Islet of Langerhans (tissue), 1 donor: ENCODE results near the gene PHYHIPL.

Experiments
- FAIRE-seq: peaks from one replicate; lab custom pipeline; 2011; peaks lifted over from hg19 to GRCh38; lab: Jason Lieb, UNC

The PHYHIPL gene

DNA sequence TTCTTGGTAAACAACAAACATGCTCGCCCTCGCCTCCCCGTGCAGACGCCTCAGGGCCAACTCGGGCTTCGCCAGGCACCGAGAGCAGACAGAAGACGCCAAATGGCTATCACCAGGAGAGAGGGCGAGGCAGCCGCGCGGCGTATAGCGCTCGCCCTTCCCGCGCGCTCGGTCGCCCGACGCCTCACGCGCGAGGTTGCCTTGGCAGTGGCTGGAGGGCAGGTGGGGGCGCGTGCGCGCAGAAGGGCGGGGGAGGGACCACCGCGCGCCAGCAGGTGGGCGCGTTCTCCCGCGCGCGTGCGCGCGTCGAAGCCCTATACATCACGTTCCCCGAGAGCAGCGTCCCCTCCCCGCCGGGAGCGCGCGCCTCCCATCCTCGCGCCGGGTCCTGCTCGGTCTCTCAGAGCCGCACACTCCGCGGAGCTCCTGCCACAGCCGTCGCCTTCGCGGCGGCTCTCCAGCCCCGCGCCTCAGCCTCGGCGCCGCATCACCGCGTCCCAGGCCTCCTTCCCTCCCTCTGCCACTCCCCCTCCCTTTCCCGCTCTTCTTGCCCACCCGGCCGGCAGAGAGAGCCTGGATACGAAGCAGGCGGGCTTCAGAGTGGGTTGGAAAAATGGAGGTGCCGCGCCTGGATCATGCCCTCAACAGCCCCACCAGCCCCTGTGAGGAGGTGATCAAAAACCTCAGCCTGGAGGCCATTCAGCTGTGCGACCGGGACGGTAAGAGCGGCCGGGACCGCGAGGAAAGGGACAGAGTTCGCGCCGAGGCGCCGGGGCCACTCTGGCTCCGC, at the start of gene PHYHIPL:
TSS of gene PHYHIPL (plus strand) at position 403 of the 790 bp plus-strand sequence. CDS start at position 614, 211 bp downstream.
- no peak for FAIRE-seq

DNA sequence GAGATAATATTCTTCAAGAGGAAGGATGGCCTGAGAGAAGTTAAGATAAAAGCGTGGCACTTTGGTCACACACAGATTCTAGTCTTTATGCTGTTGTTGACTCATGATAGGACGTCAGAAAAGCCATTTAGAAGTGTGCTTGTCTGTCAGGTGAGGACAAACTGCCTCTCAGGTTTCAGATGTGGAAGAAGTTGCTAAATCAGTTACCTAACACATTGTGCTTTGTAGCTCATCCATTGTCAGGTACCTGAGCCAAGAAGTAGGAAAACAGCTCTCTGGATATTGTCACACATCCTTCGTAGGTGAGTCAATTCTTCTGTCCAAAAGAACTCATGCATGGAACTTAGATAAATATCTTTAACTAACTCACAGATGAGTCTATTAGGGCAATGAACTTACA, 49.5 kb upstream of the PHYHIPL start:
- no peak for FAIRE-seq

DNA sequence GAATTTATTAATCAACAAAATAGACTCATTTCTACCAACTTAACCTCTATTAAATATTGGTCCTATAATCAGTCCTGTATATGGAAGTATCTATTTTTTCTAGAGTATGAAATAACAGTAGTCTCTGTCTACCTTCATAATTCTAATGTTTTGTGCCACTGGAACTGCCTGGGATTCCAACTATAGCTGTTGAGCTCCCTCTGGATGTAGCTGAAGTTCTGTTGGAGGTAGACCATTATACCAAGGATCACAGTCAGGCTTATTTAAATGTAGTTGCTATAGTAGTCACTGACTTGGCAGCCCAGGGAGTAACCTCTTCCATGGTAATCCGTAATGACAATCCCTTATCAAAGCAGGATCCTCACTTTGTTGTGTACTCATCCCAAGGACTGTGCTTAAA, 48.5 kb upstream of the PHYHIPL start:
- FAIRE-seq, result no peak

DNA sequence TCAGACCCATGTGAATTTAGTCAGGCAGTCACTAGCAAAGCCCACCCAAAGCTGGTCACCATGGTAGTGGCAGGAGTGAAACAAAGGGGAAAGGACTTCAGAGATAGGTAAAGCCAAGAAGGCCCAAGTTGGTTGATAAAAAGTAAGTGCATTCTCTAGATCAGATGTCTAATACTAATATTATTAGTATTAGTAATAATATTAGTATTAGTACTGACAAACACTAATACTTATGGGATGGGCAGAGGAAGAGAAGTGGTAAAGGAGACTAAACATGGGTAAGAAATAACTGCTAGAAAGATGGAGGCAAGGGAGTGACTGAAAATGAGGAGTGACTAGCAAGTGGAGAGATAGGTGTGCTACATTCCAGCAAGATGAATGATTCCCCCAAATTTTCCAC, 46.6 kb upstream of the PHYHIPL start:
- FAIRE-seq, result no peak

DNA sequence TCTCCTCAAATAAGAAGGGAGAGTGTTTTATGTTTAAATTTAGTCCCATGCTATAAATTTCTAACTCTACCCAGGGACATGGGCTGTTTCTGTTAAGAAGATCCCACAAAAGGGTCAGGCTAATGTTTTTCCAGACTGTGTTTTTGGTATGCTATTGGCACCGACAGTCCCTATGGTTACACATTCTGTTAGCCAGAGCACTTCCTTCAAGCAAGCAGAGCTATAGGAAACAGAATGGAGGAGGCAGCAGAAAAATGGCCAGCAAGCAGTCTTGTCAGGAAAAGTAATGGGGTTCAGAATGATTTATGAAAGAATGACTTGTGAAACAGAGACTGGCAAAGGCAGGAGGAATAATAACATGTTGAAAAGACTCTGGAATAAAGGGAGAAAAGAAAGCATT, 44.8 kb upstream of the PHYHIPL start:
- no peak for FAIRE-seq

DNA sequence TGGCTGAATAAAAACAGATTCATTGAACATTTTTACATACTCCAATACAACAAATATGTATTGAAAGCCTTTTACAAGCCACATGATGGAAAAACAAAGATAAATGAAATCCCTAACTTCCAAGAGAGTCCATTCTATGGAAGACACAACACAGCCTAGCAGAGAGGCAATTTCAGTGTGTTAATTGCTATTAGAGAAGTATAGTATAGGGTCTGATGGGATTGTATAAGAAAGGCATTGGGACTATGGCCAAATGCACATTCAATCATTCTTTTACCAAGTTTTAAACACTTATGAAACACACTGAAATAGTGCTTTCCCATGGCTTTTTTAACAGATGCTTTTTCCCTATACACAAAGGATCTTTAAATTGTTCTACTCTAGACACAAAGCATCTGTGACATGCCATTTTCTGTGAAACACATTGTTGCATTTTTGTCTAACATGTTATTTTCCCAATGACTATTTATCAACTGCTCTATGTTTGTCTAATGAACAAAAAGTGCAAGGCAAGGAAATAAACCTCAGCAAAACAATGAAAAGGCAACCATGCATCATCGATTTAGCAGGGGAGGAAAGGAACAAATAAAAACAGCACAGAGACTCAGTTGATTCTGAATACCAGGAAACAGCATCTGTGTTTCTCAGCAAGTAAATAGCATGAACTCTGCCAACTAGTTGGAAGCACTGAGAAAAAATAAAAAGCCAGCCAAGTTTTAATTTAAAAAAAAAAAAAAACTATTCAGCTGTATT, 42.4 kb upstream of the PHYHIPL start:
- FAIRE-seq, result no peak

DNA sequence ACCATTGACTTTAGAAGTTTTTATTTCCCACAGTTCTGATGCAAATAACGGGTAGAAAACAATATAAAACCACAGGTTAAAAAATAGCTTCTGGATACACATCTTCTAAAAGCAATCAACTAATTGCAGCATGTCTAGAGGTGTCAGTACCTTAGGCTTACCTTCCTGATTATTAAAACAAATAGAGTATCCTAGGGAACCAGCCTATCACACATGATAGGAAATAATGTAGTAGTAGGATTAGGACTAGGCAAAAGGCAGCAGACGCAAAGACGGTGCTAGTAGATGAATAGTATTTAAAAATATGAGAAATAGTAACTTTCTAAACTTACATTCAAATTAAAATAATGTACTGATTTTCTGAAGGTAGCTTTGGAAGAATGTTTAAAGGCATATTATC, 41.7 kb upstream of the PHYHIPL start:
- peak; percentile 93 for FAIRE-seq

DNA sequence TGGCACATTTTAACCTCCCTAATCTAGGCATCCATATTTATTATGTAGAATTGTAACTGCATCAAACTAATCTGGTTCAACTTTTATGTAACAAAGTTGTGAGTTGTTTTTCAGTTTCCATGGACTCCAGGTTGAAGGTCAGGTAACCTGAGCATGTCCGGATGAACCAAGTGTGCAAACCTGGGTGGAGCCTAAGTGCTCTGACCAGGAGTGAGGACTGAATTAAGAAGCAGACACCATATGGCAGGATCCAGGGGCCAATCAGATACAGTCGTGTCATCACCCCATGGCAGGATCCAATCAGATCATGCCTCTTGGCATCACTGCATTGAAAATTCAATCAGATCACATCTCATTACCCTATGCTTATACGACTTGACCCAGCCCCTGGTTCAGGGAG, 41.2 kb upstream of the PHYHIPL start:
- FAIRE-seq, result no peak

DNA sequence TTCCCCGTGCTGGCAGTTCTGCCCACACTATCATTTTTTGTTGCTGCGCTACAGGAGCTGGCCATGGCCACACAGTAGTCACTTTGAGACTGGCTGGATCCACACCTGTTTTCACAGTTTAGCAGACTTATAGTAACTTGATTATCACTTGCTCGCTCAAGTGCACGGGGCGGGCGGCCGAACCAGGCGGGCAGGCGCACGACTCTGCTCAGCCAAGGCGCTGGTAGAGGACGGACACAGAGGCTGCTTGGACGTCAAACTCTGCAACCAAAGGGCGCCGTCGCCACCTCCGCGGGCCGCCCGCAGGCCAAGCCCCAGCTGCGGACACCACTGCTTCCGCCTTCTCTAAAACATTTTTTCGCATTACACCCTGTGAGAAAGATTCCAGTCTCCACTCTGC, 38.4 kb upstream of the PHYHIPL start:
- FAIRE-seq, result no peak

DNA sequence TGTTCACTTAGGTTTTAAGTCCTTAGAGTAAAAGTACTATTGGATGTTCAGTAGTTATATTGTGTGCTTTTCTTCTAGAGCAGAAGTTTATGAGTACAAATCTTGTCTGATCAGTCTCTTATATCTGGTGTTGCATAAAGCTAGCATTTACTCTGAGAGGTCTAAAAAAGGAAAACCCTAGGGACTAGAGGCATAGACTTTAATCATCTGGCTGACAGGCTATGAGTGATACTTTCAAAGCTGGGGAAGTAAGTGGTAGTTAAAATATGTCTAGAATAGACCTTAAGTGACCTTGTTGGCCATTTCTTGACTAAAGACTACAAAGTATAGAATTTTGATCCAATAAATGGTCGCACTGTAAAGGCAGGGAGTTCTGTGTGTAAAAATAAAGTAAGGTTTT, 32.9 kb upstream of the PHYHIPL start:
- FAIRE-seq, result no peak

DNA sequence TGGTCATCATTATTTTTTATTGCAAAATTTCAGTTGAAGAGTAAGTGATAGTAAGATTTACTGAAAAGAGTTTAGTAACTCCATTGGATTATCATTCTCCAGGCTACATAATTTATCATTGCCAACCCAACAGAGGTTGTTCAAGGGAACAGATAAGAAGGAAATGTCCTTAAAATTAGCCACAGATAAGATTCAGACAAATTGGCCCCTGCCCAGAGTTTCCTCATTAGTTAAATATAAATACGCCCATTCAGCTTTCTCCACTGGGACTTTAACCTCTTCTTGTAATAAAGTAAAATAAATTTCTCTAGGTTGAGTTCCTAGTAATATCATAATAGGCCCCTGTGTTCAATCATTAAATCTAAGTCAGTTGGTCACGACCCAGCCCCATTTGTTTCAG, 27.7 kb upstream of the PHYHIPL start:
- no peak for FAIRE-seq

DNA sequence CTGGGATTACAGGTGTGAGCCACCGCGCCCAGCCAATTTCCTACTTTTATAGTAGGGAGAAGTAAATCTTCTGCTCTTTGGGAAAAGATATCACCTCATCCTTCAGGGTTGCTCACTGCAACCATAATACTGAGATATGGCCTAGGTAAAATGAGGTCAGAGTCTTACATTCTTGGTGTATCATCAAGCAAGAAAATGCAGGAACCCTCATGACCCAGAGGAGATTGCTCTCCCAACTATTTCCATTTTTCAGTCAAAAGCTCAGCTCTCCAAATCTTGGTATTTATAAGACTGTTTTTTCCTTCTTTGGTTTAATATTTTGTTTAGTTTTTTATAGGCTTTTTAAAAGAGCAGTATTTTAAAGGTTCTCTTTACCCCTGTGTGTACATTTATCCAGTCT, 20.9 kb upstream of the PHYHIPL start:
- no peak for FAIRE-seq

DNA sequence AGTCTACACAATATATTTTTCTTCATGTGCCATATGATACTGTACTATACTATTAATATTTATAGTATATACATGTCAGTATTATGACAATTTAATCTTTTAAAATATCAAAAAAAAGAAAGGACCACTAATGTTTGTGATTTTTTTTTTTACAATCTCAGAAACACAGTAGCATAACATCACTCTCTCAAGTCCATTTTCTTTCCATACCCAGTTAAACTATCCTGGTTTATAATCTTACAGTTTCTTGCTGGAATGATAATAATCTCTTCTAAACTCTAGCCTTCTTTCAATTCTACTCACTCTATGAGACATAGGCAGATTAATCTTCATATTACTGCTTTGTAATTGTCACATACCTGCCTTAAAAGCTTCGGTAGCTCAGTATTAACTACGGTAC, 8.9 kb upstream of the PHYHIPL start:
- FAIRE-seq, result no peak

DNA sequence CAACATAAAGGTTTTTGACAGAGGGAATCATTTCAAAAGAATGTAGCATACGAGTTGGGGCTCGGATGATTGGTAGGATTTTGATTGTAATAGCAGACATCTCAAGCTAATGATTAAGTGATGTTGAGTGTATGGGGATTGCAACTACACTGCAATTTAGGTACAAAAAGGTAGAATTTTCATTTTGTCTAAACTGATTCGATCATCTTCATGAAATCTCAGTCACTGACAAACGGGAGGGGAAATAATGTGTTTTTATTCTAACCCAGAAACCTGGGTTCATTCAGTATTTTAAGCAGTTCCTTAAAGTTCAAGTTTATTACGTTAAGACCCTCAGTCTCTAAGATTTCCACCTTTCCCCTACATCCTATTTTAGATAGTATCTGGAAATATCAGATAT, 3.9 kb upstream of the PHYHIPL start:
- FAIRE-seq, result no peak

DNA sequence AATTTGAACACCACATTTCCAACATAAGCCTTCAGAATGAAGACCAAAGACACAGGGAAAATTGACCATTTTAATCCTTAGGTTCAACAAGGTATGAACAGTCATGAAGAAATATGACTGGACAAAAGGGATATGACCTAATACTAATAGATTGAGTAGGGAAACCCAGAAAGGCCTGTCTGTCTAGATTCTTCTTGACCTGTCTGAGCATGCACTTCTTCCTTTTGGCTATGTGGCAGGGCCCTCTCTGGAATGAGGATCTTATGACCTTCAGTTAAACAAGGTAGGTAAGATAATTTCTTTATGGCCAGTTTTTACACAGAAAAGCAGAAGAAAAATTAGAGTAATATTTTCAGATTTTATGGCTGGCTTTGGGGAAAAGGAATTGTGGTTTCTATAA, 3.0 kb upstream of the PHYHIPL start:
- no peak for FAIRE-seq

DNA sequence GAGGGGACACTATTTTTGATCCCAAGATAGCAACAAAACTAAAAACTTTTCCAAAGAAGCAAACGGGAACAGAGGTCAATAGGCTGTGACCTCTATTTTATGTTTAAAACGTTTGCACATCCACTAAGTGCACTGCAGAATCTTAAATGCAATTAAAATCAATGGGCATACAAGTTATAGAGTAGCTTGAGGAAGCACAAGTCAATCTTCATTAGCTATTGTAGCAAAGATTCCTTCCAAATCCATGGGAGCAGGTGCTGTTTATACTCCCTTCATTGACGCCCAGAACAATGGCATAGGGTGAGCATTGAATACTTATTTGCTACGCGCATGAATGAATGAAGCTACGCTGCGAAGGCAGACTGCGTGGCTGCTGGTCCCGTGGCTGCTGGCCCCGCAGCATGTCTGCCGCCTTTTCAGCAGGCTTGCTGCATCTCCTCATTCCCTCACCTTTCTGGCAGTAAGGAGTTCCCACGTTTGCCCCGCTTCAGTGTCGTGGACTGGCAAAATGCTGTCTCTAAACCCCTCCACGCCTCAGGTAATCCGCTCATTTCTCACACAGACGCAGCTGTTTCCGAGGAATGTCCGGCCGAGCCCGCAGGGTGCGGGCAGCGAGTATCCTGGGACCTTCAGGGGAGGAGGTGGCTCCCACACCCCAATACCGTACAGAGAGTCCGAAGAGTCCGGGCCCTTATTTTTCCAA, 754 bp upstream of the PHYHIPL start:
- peak; percentile 73 for FAIRE-seq

DNA sequence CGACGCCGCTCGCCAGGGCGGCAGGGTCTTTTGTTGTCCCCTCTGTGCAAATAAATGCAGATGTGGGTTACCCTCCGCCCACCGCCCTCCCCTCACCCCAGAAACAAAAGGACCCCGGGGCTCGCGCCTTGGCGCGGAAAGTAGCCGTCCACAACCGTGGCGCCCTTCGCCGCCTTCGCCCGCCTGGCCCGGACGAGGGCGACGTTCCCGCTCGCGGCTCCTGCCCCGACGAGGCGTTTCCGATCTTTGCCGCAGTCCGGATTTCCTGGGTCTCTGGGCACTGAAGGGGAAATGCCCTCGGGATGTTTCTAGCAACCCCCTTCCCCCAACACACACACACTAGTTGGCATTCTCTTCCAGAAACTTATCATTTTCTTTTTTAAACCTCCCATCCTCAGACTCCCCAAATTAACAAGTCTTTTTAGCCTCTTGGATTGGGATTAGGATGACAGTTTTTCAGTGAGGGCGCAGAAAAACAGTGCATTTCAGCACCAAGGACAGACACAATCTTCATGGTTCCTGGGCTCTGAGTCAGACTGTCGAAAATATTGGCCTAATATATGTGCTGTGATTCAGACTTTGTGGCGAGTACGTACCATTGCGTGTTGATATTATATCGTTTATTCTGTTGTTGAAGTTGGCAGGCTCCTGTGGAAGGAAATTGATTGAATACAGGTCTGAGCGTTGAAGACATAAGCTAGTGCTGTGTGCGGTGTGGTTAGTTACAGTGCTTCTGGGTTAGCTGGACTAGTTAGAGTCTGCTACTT, 771 bp downstream of the PHYHIPL start:
- FAIRE-seq, result no peak

DNA sequence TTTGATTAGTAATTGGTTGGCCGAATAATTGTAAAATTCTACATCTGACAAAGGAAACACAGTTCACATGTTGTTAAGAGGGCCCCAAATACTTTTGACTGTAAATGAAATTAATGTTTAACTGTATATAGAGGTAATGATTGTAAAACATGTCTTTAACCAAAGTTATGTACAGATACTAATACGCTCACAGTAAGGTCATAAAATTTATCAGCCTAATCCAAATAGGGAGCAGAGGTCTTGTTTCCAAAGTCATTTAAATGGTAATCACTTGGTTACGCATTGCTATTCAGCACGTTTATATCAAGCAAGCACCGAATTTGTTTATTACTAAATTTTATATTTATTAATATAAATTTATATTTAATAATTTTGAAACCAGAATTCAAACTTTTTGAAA, 1.4 kb downstream of the PHYHIPL start:
- peak; percentile 96 for FAIRE-seq

DNA sequence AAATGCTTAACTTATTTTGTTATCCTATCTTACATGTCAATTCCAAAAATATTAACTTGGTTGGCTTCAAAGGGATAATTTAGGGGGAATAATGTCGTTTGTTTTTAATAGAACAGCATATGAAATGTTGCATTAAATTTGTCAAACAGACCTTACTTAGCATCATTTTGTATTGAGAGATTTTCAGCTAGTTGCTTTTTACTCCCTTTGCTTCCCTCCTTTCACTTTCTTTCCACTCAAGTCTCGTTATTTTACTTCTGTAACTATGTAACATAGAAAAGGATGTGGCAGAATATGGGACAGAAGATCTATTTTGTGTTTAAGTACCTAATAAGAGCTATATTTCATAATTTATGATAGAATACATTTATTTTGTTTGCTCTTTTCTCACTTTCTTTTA, 2.6 kb downstream of the PHYHIPL start:
- FAIRE-seq, result peak; percentile 88

DNA sequence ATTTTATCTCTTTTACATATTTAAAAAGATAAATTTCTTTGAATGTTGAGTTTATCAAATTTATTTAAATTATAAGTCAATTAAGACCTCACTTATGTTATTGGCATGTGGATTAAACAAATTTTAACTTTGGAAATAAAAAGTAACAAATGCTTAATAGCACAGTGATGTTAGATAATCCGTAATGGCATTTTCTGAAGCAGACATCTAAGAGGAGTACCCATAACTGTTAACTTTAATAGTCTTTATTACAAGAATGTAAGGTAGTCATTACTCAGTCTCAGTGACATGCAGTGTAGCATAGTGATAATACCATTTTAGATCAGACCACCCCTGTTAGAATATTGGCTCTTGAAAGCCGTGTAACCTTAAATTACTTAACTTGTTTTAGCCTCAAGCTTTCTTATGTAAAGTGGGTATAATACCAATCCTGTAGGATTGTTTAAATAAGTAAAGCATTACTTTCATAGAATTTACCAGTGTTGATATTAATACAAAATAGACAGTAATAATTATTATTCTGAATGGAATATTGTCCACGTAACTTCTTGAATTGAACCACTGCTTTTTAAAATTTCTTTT, 4.3 kb downstream of the PHYHIPL start:
- peak; percentile 84 for FAIRE-seq

DNA sequence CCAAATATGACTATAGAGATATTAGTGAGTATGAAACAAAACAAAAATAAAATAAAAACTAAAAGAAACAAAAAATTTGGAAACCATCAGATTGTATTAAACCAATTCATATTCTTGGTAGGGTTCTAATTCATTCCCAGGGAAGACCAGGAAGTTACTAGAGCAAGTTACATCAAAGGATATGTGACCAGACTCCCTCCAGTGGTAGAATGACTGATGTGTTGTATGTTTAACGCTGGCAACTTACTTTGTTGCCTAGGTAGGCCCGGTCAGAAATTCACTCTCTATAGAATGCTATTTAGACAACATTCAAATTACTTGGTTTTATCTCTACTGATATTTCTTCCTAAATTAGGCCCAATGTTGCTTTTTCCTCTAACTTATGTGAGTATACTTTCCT, 5.2 kb downstream of the PHYHIPL start:
- FAIRE-seq, result peak; percentile 99

DNA sequence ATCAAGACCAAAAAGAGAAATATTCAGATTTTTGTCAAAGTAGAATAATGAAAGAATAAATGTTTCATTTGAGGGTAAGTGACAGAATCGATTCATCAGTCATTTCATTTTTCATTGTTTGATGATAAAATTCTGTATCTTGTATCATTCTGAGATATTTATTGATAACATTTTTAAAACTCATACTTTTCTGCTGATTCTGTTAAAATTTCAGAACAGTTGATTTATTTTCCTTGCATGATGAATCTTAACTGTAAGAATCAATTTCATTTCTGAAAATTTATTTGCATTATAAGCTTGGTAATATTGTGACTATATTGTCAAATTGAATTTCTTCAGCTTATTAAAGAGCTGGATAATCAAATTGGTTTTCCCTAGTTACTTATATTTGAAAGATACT, 13.9 kb downstream of the PHYHIPL start:
- FAIRE-seq, result peak; percentile 96
